ENCODE measurements around the gene SNRPB. TPM values are rescaled to one million over a fixed set of nuclear protein-coding genes. Genes with fewer than 3 reads are reported as not detected.

The SNRPB gene
- total and polyA plus RNA-seq, 2 experiments from 2014 or later: 784 to 785 TPM

DNA sequence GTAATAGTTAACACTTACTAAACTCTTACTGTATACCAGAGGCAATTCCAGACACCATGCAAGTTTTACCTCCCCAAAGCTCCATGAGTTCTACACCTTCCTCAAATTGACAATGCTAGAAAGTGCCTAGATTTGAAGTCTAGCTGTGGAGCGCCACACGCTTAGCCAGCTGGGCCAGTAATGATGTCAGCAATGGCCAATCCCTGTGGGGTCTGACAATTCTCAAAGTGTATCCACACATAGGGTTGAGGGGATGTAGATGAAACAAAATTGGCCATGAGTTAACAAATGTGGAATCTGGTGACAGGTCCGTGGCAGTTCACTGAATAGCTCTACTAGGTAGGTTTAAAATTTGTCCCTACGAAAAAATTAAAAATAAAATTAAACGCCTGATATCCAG, 36.9 kb upstream of the SNRPB start:
- no peak for ATAC-seq

More for the DNA sequence above, 36.9 kb upstream of the SNRPB start:
- Mint-ChIP-seq H3K4me3 (peak overlapping the region; percentile 96; the same call in 2 of the 3 replicates), H3K27me3 (ENCODE audit: insufficient read depth, low read depth, poor library complexity) (peaks cover 63% of the 10 kb centered on the region), H3K4me1 (peaks cover 13% of the 10 kb centered on the region; the same call in 2 of the 3 replicates), H3K27ac (no peak overlapping the region), H3K36me3 (ENCODE audit: low read depth) (no peaks in the 10 kb centered on the region), H3K9me3 (no peaks in the 10 kb centered on the region; the same call in 2 of the 3 replicates)
- no peak for DNase-seq (ENCODE audit: low spot score)
- Histone ChIP-seq H3K4me3 (no peak overlapping the region), H3K27ac (ENCODE audit: low read depth) (no peak overlapping the region), H3K4me2 (no peak overlapping the region), H4K20me1 (replicated peaks; ENCODE audit: insufficient read depth) (peaks cover 9% of the 10 kb centered on the region; the same call in 1 of the 2 replicates), H3K4me1 (ENCODE audit: insufficient read depth) (peaks cover 5% of the 10 kb centered on the region; the same call in 1 of the 2 replicates), H3K27me3 (ENCODE audit: insufficient read depth) (peaks cover 73% of the 10 kb centered on the region), H3K9me2 (ENCODE audit: insufficient read depth) (no peaks in the 10 kb centered on the region), H3K36me3 (ENCODE audit: insufficient read depth) (no peaks in the 10 kb centered on the region), H3F3A (replicated peaks; ENCODE audit: low read depth) (no peaks in the 10 kb centered on the region), H2AFZ (no peak overlapping the region), H3K79me2 (replicated peaks; ENCODE audit: insufficient read depth) (no peaks in the 10 kb centered on the region)
- TF ChIP-seq, protein P1, sequence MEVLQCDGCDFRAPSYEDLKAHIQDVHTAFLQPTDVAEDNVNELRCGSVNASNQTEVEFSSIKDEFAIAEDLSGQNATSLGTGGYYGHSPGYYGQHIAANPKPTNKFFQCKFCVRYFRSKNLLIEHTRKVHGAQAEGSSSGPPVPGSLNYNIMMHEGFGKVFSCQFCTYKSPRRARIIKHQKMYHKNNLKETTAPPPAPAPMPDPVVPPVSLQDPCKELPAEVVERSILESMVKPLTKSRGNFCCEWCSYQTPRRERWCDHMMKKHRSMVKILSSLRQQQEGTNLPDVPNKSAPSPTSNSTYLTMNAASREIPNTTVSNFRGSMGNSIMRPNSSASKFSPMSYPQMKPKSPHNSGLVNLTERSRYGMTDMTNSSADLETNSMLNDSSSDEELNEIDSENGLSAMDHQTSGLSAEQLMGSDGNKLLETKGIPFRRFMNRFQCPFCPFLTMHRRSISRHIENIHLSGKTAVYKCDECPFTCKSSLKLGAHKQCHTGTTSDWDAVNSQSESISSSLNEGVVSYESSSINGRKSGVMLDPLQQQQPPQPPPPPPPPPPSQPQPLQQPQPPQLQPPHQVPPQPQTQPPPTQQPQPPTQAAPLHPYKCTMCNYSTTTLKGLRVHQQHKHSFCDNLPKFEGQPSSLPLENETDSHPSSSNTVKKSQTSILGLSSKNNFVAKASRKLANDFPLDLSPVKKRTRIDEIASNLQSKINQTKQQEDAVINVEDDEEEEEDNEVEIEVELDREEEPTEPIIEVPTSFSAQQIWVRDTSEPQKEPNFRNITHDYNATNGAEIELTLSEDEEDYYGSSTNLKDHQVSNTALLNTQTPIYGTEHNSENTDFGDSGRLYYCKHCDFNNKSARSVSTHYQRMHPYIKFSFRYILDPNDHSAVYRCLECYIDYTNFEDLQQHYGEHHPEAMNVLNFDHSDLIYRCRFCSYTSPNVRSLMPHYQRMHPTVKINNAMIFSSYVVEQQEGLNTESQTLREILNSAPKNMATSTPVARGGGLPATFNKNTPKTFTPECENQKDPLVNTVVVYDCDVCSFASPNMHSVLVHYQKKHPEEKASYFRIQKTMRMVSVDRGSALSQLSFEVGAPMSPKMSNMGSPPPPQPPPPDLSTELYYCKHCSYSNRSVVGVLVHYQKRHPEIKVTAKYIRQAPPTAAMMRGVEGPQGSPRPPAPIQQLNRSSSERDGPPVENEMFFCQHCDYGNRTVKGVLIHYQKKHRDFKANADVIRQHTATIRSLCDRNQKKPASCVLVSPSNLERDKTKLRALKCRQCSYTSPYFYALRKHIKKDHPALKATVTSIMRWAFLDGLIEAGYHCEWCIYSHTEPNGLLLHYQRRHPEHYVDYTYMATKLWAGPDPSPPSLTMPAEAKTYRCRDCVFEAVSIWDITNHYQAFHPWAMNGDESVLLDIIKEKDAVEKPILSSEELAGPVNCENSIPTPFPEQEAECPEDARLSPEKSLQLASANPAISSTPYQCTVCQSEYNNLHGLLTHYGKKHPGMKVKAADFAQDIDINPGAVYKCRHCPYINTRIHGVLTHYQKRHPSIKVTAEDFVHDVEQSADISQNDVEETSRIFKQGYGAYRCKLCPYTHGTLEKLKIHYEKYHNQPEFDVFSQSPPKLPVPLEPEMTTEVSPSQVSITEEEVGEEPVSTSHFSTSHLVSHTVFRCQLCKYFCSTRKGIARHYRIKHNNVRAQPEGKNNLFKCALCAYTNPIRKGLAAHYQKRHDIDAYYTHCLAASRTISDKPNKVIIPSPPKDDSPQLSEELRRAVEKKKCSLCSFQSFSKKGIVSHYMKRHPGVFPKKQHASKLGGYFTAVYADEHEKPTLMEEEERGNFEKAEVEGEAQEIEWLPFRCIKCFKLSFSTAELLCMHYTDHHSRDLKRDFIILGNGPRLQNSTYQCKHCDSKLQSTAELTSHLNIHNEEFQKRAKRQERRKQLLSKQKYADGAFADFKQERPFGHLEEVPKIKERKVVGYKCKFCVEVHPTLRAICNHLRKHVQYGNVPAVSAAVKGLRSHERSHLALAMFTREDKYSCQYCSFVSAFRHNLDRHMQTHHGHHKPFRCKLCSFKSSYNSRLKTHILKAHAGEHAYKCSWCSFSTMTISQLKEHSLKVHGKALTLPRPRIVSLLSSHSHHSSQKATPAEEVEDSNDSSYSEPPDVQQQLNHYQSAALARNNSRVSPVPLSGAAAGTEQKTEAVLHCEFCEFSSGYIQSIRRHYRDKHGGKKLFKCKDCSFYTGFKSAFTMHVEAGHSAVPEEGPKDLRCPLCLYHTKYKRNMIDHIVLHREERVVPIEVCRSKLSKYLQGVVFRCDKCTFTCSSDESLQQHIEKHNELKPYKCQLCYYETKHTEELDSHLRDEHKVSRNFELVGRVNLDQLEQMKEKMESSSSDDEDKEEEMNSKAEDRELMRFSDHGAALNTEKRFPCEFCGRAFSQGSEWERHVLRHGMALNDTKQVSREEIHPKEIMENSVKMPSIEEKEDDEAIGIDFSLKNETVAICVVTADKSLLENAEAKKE (CRISPR knock-in tag; IDR thresholded peaks at IDR 0.05): no peak
- TF ChIP-seq, protein P2, sequence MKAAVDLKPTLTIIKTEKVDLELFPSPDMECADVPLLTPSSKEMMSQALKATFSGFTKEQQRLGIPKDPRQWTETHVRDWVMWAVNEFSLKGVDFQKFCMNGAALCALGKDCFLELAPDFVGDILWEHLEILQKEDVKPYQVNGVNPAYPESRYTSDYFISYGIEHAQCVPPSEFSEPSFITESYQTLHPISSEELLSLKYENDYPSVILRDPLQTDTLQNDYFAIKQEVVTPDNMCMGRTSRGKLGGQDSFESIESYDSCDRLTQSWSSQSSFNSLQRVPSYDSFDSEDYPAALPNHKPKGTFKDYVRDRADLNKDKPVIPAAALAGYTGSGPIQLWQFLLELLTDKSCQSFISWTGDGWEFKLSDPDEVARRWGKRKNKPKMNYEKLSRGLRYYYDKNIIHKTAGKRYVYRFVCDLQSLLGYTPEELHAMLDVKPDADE (IDR thresholded peaks at IDR 0.05): no peak
- no peak for TF ChIP-seq NANOG (IDR thresholded peaks at IDR 0.05; ENCODE audit: borderline replicate concordance)
- TF ChIP-seq ZNF331 (CRISPR knock-in tag; IDR thresholded peaks at IDR 0.05; ENCODE audit: low read depth): no peak
- TF ChIP-seq STAT1 (IDR thresholded peaks at IDR 0.05; ENCODE audit: unreplicated experiment): no peak
- TF ChIP-seq ZNF114 (CRISPR knock-in tag; IDR thresholded peaks at IDR 0.05): no peak
- TF ChIP-seq CREB1 (CRISPR knock-in tag; IDR thresholded peaks at IDR 0.05; ENCODE audit: low read depth): no peak
- no peak for TF ChIP-seq EZH2 (IDR thresholded peaks at IDR 0.05; ENCODE audit: low read depth, unreplicated experiment)
- no peak for TF ChIP-seq POLR2AphosphoS5 (IDR thresholded peaks at IDR 0.05; ENCODE audit: low read depth)
- TF ChIP-seq, protein P3, sequence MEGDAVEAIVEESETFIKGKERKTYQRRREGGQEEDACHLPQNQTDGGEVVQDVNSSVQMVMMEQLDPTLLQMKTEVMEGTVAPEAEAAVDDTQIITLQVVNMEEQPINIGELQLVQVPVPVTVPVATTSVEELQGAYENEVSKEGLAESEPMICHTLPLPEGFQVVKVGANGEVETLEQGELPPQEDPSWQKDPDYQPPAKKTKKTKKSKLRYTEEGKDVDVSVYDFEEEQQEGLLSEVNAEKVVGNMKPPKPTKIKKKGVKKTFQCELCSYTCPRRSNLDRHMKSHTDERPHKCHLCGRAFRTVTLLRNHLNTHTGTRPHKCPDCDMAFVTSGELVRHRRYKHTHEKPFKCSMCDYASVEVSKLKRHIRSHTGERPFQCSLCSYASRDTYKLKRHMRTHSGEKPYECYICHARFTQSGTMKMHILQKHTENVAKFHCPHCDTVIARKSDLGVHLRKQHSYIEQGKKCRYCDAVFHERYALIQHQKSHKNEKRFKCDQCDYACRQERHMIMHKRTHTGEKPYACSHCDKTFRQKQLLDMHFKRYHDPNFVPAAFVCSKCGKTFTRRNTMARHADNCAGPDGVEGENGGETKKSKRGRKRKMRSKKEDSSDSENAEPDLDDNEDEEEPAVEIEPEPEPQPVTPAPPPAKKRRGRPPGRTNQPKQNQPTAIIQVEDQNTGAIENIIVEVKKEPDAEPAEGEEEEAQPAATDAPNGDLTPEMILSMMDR (conservative IDR thresholded peaks at IDR 0.05; ENCODE audit: low read depth in 2 of 2): no peak
- TF ChIP-seq EZH2phosphoT487 (IDR thresholded peaks at IDR 0.05; ENCODE audit: unreplicated experiment): no peak
- TF ChIP-seq, protein P4, sequence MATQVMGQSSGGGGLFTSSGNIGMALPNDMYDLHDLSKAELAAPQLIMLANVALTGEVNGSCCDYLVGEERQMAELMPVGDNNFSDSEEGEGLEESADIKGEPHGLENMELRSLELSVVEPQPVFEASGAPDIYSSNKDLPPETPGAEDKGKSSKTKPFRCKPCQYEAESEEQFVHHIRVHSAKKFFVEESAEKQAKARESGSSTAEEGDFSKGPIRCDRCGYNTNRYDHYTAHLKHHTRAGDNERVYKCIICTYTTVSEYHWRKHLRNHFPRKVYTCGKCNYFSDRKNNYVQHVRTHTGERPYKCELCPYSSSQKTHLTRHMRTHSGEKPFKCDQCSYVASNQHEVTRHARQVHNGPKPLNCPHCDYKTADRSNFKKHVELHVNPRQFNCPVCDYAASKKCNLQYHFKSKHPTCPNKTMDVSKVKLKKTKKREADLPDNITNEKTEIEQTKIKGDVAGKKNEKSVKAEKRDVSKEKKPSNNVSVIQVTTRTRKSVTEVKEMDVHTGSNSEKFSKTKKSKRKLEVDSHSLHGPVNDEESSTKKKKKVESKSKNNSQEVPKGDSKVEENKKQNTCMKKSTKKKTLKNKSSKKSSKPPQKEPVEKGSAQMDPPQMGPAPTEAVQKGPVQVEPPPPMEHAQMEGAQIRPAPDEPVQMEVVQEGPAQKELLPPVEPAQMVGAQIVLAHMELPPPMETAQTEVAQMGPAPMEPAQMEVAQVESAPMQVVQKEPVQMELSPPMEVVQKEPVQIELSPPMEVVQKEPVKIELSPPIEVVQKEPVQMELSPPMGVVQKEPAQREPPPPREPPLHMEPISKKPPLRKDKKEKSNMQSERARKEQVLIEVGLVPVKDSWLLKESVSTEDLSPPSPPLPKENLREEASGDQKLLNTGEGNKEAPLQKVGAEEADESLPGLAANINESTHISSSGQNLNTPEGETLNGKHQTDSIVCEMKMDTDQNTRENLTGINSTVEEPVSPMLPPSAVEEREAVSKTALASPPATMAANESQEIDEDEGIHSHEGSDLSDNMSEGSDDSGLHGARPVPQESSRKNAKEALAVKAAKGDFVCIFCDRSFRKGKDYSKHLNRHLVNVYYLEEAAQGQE (IDR thresholded peaks at IDR 0.05; ENCODE audit: unreplicated experiment): no peak
- TF ChIP-seq JUNB (IDR thresholded peaks at IDR 0.05; ENCODE audit: unreplicated experiment): no peak
